Effector memory CD8-positive, alpha-beta T cell (primary cell): ENCODE results near the gene KCNJ6.

Source experiments
- ATAC-seq: fragments of 150-1000 bp; cut with Tn5 transposase; replicated peaks from 2 replicates; pipeline ENCODE4 v1.10.0; 2021; ENCODE audit warnings: mild to moderate bottlenecking, moderate library complexity
- DNase-seq, 3 experiments: peaks; one replicate each; pipeline ENCODE4 v3.0.0; 2021
- H3K27ac Mint-ChIP-seq, 2 donors: one replicate each; pipeline ENCODE4 v1.8.0; 2022; ENCODE audit warnings: mild to moderate bottlenecking in 2 of 2, mixed read lengths in 2 of 2, moderate library complexity in 2 of 2
- H3K27me3 Mint-ChIP-seq, 2 donors: one replicate each; pipeline ENCODE4 v1.8.0; 2022; ENCODE audit warnings: mixed read lengths in 2 of 2
- H3K36me3 Mint-ChIP-seq: one replicate; pipeline ENCODE4 v1.8.0; 2022; ENCODE audit warnings: mild to moderate bottlenecking, moderate library complexity, mixed read lengths; ENCODE audit not compliant: insufficient read depth
- H3K4me1 Mint-ChIP-seq, 2 donors: one replicate each; pipeline ENCODE4 v1.8.0; 2022; ENCODE audit warnings: low read depth in 2 of 2, mixed read lengths in 2 of 2
- H3K4me3 Mint-ChIP-seq, 2 donors: one replicate each; pipeline ENCODE4 v1.8.0; 2022; ENCODE audit warnings: mild to moderate bottlenecking in 2 of 2, mixed read lengths in 2 of 2, moderate library complexity in 2 of 2
- H3K9me3 Mint-ChIP-seq, 2 donors: one replicate each; pipeline ENCODE4 v1.8.0; 2022; ENCODE audit warnings: mixed read lengths in 2 of 2
- total RNA-seq, 9 experiments: gene quantifications; one replicate each; lab custom pipeline; 2026; lab: John Stamatoyannopoulos, UW

The KCNJ6 gene, protein sequence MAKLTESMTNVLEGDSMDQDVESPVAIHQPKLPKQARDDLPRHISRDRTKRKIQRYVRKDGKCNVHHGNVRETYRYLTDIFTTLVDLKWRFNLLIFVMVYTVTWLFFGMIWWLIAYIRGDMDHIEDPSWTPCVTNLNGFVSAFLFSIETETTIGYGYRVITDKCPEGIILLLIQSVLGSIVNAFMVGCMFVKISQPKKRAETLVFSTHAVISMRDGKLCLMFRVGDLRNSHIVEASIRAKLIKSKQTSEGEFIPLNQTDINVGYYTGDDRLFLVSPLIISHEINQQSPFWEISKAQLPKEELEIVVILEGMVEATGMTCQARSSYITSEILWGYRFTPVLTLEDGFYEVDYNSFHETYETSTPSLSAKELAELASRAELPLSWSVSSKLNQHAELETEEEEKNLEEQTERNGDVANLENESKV
- total RNA-seq = 0 to 0.10 (median 0) reads per million in 9 experiments

DNA sequence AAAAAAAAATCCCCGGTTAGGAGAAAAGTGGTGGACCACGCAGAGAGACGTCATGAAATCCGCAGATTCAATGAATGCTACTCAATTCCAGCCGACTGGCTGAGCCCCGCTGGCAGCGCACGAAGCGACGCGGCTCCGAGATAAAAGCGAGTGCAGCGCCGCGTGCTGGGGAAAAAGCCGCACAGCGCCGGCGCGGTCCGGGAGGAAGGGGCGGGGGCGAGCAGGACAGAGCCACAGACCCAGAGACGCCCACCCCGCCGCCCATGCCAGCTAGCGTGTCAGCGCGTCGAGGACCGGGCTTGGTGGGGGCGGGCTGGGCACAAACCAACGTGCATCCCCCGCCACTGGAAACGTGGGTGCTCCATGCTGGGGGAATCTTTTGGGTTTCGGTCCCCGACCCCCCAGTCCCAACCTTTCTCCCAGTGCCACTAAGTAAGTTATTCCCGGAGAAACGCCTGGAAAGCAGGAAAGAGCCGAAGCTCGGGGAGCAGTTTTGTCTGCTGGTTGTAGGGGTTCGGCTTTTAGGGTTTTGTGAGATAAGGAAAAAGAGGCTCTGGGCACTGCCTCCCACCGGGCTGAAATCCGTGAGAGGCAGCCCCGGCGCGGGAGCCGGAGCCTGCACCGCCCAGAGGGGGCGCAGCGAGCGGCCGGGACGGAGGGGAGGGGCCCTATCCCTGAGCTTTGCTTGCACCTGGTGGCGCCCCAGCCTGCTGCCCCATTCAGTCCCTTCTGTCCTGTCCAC, at the start of gene KCNJ6:
Gene KCNJ6 (minus strand): TSS at position 148 of the 742 bp plus-strand sequence. CDS start 75,775 bp downstream, outside the sequence.
- no peak for DNase-seq
- Mint-ChIP-seq H3K27me3 (peaks cover 56 to 95% of the 10 kb centered on the region in 2 donors), H3K4me3 (no peak within 1 kb of the TSS), H3K27ac (no peak within 1 kb of the TSS), H3K36me3 (peaks cover 2% of the 10 kb centered on the region), H3K9me3 (peaks cover 0 to 2% of the 10 kb centered on the region in 2 donors), H3K4me1 (peaks cover 0 to 3% of the 10 kb centered on the region in 2 donors)
- no peak for ATAC-seq

DNA sequence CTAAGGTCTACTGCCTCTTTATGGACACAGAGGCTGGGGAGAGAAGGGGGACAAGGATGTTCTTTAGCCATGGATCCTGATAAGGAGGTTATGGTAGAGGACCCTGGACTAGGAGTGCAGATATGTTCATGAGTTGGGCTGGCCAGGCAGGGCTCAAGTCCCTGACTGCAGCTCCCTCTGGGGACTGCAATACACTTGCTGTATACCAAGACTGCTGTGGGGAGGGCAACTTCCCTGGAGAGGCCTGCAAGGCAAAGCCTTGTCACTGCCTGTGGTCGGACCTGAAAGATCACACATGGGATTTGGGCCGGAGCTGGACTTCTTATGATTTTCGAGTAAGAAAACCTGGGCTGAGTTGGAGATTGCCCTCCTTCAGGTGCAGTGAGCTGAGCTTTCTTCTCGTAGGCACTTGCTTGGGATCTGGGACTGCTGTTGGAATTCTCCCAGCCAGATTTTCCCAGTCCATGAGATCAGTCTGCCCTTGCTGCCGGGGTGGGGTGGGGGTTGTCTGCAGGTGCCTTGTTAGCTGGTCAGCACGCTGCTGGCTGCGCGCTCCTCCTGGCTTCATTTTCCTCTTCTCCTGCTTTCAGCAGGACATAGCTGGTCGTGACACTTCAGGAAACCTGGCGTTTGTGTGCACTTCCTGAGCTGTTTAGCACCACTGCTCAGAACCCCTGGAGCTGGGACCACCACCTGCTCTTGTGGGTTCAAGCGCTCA, 49.0 kb upstream of the KCNJ6 start:
- Mint-ChIP-seq H3K4me1 (no peaks in the 10 kb centered on the region), H3K27ac (no peak overlapping the region), H3K9me3 (no peaks in the 10 kb centered on the region), H3K36me3 (no peaks in the 10 kb centered on the region), H3K4me3 (no peak overlapping the region), H3K27me3 (no peaks in the 10 kb centered on the region)
- DNase-seq (no peak), ATAC-seq (no peak)

DNA sequence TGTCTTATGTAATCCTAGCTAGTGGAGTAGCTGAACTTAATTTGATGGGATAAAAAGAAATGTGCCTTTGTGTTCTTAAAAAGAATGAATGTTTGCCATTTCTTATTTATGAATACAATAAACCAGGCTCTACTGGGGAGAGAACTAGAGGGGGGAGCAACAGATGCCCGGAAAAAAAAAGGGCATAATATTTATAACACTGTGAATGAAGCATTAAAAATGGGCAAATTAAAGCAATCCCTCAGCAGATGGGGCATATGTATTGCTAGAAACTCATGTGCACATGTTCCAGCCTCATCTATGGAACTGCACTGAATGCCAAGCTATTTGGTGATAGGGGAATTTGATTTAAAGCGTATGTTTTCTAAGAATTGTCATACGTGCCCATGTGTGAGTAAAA, 42.3 kb upstream of the KCNJ6 start:
- no peak for DNase-seq
- peaks cover 17 to 21% of the 10 kb centered on the region in 2 donors for H3K27me3 Mint-ChIP-seq
- no peaks in the 10 kb centered on the region for H3K36me3 Mint-ChIP-seq
- H3K9me3 Mint-ChIP-seq = no peaks in the 10 kb centered on the region
- H3K4me3 Mint-ChIP-seq = no peak overlapping the region
- ATAC-seq = no peak
- H3K27ac Mint-ChIP-seq = no peak overlapping the region
- H3K4me1 Mint-ChIP-seq = no peaks in the 10 kb centered on the region

DNA sequence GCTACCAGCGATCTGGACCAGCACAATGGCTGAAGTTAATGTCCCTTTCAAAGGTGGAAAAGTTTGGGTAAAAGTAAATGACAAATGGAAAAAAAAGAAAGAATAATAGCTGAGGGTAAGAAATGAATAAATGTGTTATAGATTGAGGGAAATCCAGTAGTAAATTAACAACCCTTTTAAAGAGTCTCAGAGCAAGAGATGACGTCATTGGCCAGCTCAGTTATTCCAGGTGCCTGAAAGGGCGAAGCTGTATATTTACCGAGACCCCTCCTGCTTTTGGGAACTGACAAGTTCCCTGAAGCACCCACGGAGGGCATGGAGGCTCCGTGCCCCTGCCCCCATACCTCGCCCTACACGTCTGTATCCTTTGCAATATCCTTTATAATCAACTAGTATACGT, 40.5 kb upstream of the KCNJ6 start:
- Mint-ChIP-seq H3K9me3 (no peaks in the 10 kb centered on the region), H3K36me3 (no peaks in the 10 kb centered on the region), H3K27ac (no peak overlapping the region), H3K4me1 (no peaks in the 10 kb centered on the region), H3K27me3 (peaks cover 17 to 21% of the 10 kb centered on the region in 2 donors), H3K4me3 (no peak overlapping the region)
- ATAC-seq = no peak
- DNase-seq = no peak

DNA sequence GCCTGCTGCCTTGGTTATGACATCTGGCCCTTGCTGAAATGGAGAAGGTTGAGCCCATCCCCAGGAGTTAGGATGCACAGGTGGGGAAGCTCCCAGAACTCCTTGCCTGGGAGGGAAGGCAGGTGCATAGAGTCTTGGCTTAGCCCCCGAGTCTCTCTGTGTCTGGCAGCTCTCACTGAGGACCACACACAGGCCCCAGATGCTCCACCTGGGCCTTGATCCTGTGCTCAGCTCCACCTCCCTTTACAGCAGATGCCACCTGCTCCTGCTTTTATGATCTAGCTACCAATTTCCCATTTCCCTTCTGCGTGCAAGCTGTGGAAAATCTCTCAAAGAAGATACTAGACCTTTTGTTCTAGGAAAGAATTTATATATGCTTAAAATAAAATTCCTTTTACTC, 28.8 kb upstream of the KCNJ6 start:
- Mint-ChIP-seq H3K9me3 (no peaks in the 10 kb centered on the region), H3K36me3 (no peaks in the 10 kb centered on the region), H3K27ac (no peak overlapping the region), H3K4me1 (no peaks in the 10 kb centered on the region), H3K4me3 (no peak overlapping the region), H3K27me3 (peaks cover 0 to 6% of the 10 kb centered on the region in 2 donors)
- ATAC-seq = no peak
- DNase-seq = no peak

DNA sequence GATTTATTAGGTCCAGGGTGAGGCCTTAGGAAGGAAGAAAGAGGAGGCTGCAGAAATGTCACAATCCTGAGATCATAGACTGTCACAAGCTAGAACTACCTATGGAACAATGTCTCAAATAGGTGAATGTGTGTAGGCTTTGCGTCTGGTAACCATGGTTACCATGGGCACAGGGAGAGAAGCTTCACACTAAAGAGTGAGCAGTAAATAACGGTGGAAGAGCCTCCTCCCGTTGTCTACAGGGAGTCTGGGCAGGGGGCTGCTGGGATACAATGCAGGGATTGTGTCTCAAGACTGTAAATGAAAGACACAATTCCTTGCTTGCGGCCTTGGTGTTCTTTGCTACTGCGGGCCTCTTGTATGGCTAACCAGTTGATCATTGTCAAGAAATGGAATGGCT, 28.2 kb upstream of the KCNJ6 start:
- Mint-ChIP-seq H3K9me3 (peaks cover 0 to 2% of the 10 kb centered on the region in 2 donors), H3K27me3 (peaks cover 0 to 6% of the 10 kb centered on the region in 2 donors), H3K36me3 (no peaks in the 10 kb centered on the region), H3K4me1 (no peaks in the 10 kb centered on the region), H3K27ac (no peak overlapping the region), H3K4me3 (no peak overlapping the region)
- no peak for ATAC-seq
- DNase-seq = no peak

- no peak for DNase-seq
- no peaks in the 10 kb centered on the region for H3K27me3 Mint-ChIP-seq
- H3K36me3 Mint-ChIP-seq = no peaks in the 10 kb centered on the region
- no peak for ATAC-seq
- no peak overlapping the region for H3K4me3 Mint-ChIP-seq
- H3K9me3 Mint-ChIP-seq = peaks cover 0 to 2% of the 10 kb centered on the region in 2 donors
- H3K27ac Mint-ChIP-seq = no peak overlapping the region
- no peaks in the 10 kb centered on the region for H3K4me1 Mint-ChIP-seq
These were observed 24.4 kb upstream of the KCNJ6 start for GRCh38 chr21:37940691-37941090.

GRCh38 chr21:37939838-37940237, 23.6 kb upstream of the KCNJ6 start:
- Mint-ChIP-seq H3K4me1 (no peaks in the 10 kb centered on the region), H3K4me3 (no peak overlapping the region), H3K36me3 (no peaks in the 10 kb centered on the region), H3K9me3 (peaks cover 0 to 2% of the 10 kb centered on the region in 2 donors), H3K27ac (no peak overlapping the region), H3K27me3 (no peaks in the 10 kb centered on the region)
- ATAC-seq (no peak), DNase-seq (no peak)

- DNase-seq = no peak
- H3K4me3 Mint-ChIP-seq = no peak overlapping the region
- H3K27me3 Mint-ChIP-seq = no peaks in the 10 kb centered on the region
- no peaks in the 10 kb centered on the region for H3K4me1 Mint-ChIP-seq
- no peak for ATAC-seq
- H3K36me3 Mint-ChIP-seq = no peaks in the 10 kb centered on the region
- no peak overlapping the region for H3K27ac Mint-ChIP-seq
- peaks cover 0 to 5% of the 10 kb centered on the region in 2 donors for H3K9me3 Mint-ChIP-seq
These were observed 23.0 kb upstream of the KCNJ6 start for GRCh38 chr21:37939251-37939650.

DNA sequence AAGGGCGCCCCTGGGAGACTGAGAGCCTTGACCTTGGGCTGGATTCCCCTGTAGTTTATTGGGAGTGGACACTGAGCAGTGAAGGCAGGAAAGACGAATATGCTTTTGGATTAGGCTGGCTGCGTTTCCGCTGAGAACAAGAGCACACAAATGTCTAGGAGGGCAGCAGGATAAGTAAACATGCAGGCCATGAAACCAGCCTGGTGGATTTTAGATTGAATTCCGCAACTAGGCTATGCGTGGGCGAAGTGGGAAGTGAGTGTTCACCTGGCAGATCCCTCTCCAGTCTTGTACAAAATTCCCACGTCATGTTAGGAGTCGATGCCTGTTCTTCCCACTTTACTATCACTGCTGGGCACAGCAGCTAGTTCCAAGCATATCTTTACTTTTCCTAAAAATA, 21.4 kb upstream of the KCNJ6 start:
- Mint-ChIP-seq H3K4me3 (no peak overlapping the region), H3K36me3 (no peaks in the 10 kb centered on the region), H3K9me3 (peaks cover 7 to 13% of the 10 kb centered on the region in 2 donors), H3K4me1 (no peaks in the 10 kb centered on the region), H3K27me3 (no peaks in the 10 kb centered on the region), H3K27ac (no peak overlapping the region)
- no peak for ATAC-seq
- DNase-seq = no peak

DNA sequence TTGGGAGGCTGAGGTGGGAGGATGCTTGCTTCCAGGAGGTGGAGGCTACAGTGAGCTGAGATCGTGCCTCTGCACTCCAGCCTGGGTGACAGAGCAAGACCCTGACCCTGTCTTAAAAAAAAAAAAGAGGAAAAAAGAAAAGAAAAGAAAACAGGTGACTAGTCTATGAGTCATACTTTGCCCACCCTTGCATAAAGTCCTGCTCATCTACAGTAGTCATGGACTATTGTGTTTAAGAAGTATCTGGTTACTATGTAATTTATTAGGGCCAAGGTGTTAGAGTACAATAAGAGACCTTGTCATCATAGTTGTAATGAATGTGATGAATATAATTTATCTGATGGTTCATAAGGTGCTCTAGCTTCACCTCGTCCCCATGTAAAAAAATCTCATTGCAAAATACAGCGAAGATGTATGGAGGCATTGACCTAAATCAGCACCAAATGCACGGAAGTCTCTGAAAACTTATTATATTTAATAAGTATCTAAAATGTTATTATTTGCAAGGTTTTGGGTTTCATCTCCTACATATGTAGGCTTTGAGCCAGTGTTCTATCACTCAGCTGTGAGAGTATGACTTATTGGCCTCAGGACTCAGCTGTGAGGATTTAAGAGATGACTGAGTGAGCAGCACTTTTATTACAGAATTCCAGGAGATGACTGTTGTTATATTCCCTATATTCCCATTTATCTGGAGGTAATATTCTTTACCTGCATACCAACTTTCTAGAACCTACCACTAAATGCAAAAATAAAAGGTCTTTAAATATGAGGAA, 19.9 kb upstream of the KCNJ6 start:
- Mint-ChIP-seq H3K9me3 (peaks cover 7 to 13% of the 10 kb centered on the region in 2 donors), H3K27me3 (no peaks in the 10 kb centered on the region), H3K4me3 (no peak overlapping the region), H3K27ac (no peak overlapping the region), H3K4me1 (no peaks in the 10 kb centered on the region), H3K36me3 (no peaks in the 10 kb centered on the region)
- DNase-seq = no peak
- no peak for ATAC-seq

DNA sequence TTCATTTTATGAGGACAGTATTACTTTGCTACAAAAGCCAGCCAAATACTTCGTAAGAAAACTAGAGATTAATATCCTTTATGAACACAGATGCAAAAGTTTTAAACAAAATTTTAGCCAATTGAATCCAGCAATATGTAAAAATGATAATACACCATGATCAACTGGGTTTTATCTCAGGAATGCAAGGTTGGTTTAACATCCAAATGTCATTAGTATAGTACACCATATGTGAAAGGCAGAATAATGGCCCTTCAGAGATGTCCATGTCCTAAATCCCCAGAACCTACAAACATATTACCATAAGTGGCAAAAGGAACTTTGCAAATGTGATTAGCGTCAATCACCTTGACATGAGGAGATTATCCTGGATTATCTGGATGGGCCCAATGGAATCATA, 16.7 kb upstream of the KCNJ6 start:
- Mint-ChIP-seq H3K4me1 (no peaks in the 10 kb centered on the region), H3K4me3 (no peak overlapping the region), H3K27ac (no peak overlapping the region), H3K27me3 (no peaks in the 10 kb centered on the region), H3K36me3 (no peaks in the 10 kb centered on the region), H3K9me3 (peaks cover 7 to 11% of the 10 kb centered on the region in 2 donors)
- DNase-seq = no peak
- ATAC-seq = no peak

DNA sequence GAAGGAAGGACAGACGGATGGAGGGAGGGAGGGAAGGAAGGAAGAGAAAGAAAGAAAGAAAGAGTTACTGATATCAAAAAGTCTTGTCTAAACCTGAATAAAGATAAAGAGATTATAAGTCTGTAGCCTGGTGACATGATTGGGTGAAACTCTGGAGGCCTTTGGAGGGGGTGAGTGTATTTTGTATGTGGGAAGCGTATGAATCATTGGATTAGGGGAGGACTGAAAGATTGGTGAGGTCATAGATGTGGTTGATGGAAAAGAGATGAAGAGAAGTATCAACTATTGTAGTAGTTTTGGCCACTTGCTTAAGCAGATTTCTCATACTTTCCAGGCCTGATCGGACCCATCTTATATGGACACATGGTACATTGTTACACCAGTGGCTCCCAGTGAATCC, 11.5 kb upstream of the KCNJ6 start:
- Mint-ChIP-seq H3K9me3 (peaks cover 0 to 1% of the 10 kb centered on the region in 2 donors), H3K27me3 (peaks cover 3 to 5% of the 10 kb centered on the region in 2 donors), H3K36me3 (no peaks in the 10 kb centered on the region), H3K4me1 (no peaks in the 10 kb centered on the region), H3K4me3 (no peak overlapping the region), H3K27ac (no peak overlapping the region)
- DNase-seq (no peak), ATAC-seq (no peak)
